H1 (cell line): Measurements from ENCODE around the gene SUPT4H1. TPM values are rescaled to one million over a fixed set of nuclear protein-coding genes. Genes with fewer than 3 reads are reported as not detected.

Source experiments
- CTCF ChIA-PET: fragments of 300-600 bp; sonication (Branson Sonifier 250); formaldehyde crosslinking; loops from one replicate; lab custom pipeline; 2021; ENCODE audit not compliant: partially characterized antibody; lab: Charles Lee
- POLR2A ChIA-PET: fragments of 300-600 bp; sonication (Branson Sonifier 250); formaldehyde crosslinking; loops from one replicate; lab custom pipeline; 2021; ENCODE audit warnings: inconsistent platforms; ENCODE audit not compliant: partially characterized antibody; lab: Charles Lee
- DNase-seq, 2 experiments: peaks; one replicate each; pipeline versions ENCODE4 v3.0.0 to v3.0.0-alpha.2; 2010 to 2022; ENCODE audit warnings: low spot score in 2 of 2, low read depth in 1 of 2, mixed read lengths in 1 of 2
- FAIRE-seq: peaks from 2 replicates; lab custom pipeline; 2011; peaks lifted over from hg19 to GRCh38; lab: Jason Lieb, UNC
- H2AFZ ChIP-seq: 2 replicates; pipeline ENCODE4 v1.8.1; 2012; ENCODE audit warnings: low read length, inconsistent platforms
- H2AK5ac ChIP-seq: 2 replicates; pipeline ENCODE4 v1.6.1; 2013; ENCODE audit warnings: low read depth, low read length
- H2BK120ac ChIP-seq: replicated peaks from 2 replicates; pipeline ENCODE3; 2013; ENCODE audit warnings: low read depth, low read length, inconsistent platforms
- H2BK12ac ChIP-seq: 2 replicates; pipeline ENCODE4 v1.6.1; 2013; ENCODE audit warnings: low read depth, low read length
- H2BK15ac ChIP-seq: 2 replicates; pipeline ENCODE4 v1.6.1; 2013; ENCODE audit warnings: low read length
- H2BK20ac ChIP-seq: 2 replicates; pipeline ENCODE4 v1.6.1; 2013; ENCODE audit warnings: low read length
- H2BK5ac ChIP-seq: 2 replicates; pipeline ENCODE4 v1.6.1; 2013; ENCODE audit warnings: low read depth, low read length
- H3K14ac ChIP-seq: 2 replicates; pipeline ENCODE4 v1.6.1; 2013; ENCODE audit warnings: inconsistent platforms; ENCODE audit not compliant: insufficient read length
- H3K18ac ChIP-seq: 2 replicates; pipeline ENCODE4 v1.6.1; 2013; ENCODE audit warnings: low read length; ENCODE audit errors: extremely low read depth
- H3K23ac ChIP-seq: 2 replicates; pipeline ENCODE4 v1.6.1; 2013; ENCODE audit warnings: inconsistent platforms; ENCODE audit not compliant: insufficient read length
- H3K23me2 ChIP-seq: 2 replicates; pipeline ENCODE4 v1.6.1; 2013; ENCODE audit warnings: low read depth, low read length
- H3K27ac ChIP-seq: 2 replicates; pipeline ENCODE4 v1.6.1; 2011; ENCODE audit warnings: low read depth, low read length, inconsistent platforms
- H3K27me3 ChIP-seq, 4 experiments: replicated peaks in 1 of 4; 1 replicate in 1 of 4; 2 replicates in 3 of 4; pipeline versions ENCODE4 v1.6.1 to v1.8.1; 2011 to 2013; ENCODE audit warnings: low read length in 3 of 4, mild to moderate bottlenecking in 3 of 4, inconsistent platforms in 2 of 4, mixed read lengths in 2 of 4, moderate library complexity in 1 of 4; ENCODE audit not compliant: control insufficient read depth in 3 of 4, insufficient read depth in 3 of 4; ENCODE audit errors: extremely low read depth in 1 of 4
- H3K36me3 ChIP-seq, 4 experiments: 2 replicates each; pipeline versions ENCODE4 v1.6.1 to v1.8.1; 2011 to 2013; ENCODE audit warnings: mild to moderate bottlenecking in 4 of 4, low read length in 3 of 4, moderate library complexity in 2 of 4, control low read depth in 1 of 4, inconsistent platforms in 1 of 4; ENCODE audit not compliant: insufficient read depth in 4 of 4, control insufficient read depth in 2 of 4
- H3K4ac ChIP-seq: replicated peaks from 2 replicates; pipeline ENCODE3; 2013; ENCODE audit warnings: low read length, low read depth, mixed read lengths, inconsistent platforms; ENCODE audit not compliant: insufficient read length
- H3K4me1 ChIP-seq, 4 experiments: replicated peaks in 1 of 4; 1 replicate in 1 of 4; 2 replicates in 3 of 4; pipeline versions ENCODE4 v1.6.1 to v1.8.1; 2011 to 2013; ENCODE audit warnings: low read length in 3 of 4, inconsistent platforms in 2 of 4, mixed read lengths in 1 of 4; ENCODE audit not compliant: insufficient read depth in 4 of 4, control insufficient read depth in 3 of 4
- H3K4me2 ChIP-seq, 2 experiments: 2 replicates each; pipeline versions ENCODE4 v1.6.1 to v1.8.1; 2011 to 2013; ENCODE audit warnings: low read depth in 2 of 2, low read length in 2 of 2, control low read depth in 1 of 2, inconsistent platforms in 1 of 2, mild to moderate bottlenecking in 1 of 2; ENCODE audit not compliant: insufficient read depth in 1 of 2
- H3K4me3 ChIP-seq, 4 experiments: fragments of 200-600, 300-600 bp in 1 of 4; sonication (generic), shearing (Covaris generic), sonication (Bioruptor Twin) in 1 of 4; 2 replicates each; pipeline versions ENCODE4 v1.5.1 to v1.8.1; 2011 to 2016; ENCODE audit warnings: low read length in 4 of 4, low read depth in 3 of 4, control low read depth in 2 of 4, inconsistent platforms in 2 of 4, mild to moderate bottlenecking in 2 of 4, mixed read lengths in 1 of 4, moderate library complexity in 1 of 4; ENCODE audit not compliant: insufficient read depth in 2 of 4; ENCODE audit errors: extremely low read depth in 1 of 4
- H3K56ac ChIP-seq: replicated peaks from 2 replicates; pipeline ENCODE3; 2013; ENCODE audit warnings: low read depth, mild to moderate bottlenecking, mixed read lengths, low read length, inconsistent platforms; ENCODE audit not compliant: insufficient read length
- H3K79me1 ChIP-seq: 2 replicates; pipeline ENCODE4 v1.6.1; 2013; ENCODE audit warnings: low read depth, low read length, control low read depth
- H3K79me2 ChIP-seq, 2 experiments: 2 replicates each; pipeline versions ENCODE4 v1.6.1 to v1.8.1; 2012 to 2013; ENCODE audit warnings: low read length in 2 of 2, mild to moderate bottlenecking in 2 of 2, inconsistent platforms in 1 of 2; ENCODE audit not compliant: insufficient read depth in 2 of 2, control insufficient read depth in 1 of 2
- H3K9ac ChIP-seq, 4 experiments: replicated peaks in 1 of 4; 1 replicate in 1 of 4; 2 replicates in 3 of 4; pipeline versions ENCODE4 v1.6.1 to v1.8.1; 2011 to 2013; ENCODE audit warnings: low read depth in 3 of 4, low read length in 3 of 4, control low read depth in 2 of 4, mild to moderate bottlenecking in 2 of 4, moderate library complexity in 2 of 4, inconsistent platforms in 1 of 4; ENCODE audit errors: extremely low read depth in 1 of 4
- H3K9me3 ChIP-seq, 2 experiments: 2 replicates each; pipeline versions ENCODE4 v1.6.1 to v1.8.1; 2012 to 2013; ENCODE audit warnings: mild to moderate bottlenecking in 2 of 2, moderate library complexity in 2 of 2, control low read depth in 1 of 2, inconsistent platforms in 1 of 2, low read depth in 1 of 2, low read length in 1 of 2, mixed read lengths in 1 of 2; ENCODE audit not compliant: insufficient read depth in 2 of 2
- H4K20me1 ChIP-seq, 2 experiments: replicated peaks in 1 of 2; 2 replicates each; pipeline versions ENCODE3 to v1.8.1; 2011 to 2013; ENCODE audit warnings: inconsistent platforms in 2 of 2, low read length in 2 of 2, mild to moderate bottlenecking in 1 of 2; ENCODE audit not compliant: insufficient read depth in 2 of 2, control insufficient read depth in 1 of 2
- H4K5ac ChIP-seq: 2 replicates; pipeline ENCODE4 v1.6.1; 2013; ENCODE audit warnings: low read length, low read depth, mixed read lengths, inconsistent platforms; ENCODE audit not compliant: insufficient read length
- H4K8ac ChIP-seq: 2 replicates; pipeline ENCODE4 v1.8.0; 2013; ENCODE audit warnings: mild to moderate bottlenecking, moderate library complexity, low read length, inconsistent platforms; ENCODE audit not compliant: insufficient read depth; ENCODE audit errors: extremely low read depth
- H4K91ac ChIP-seq: replicated peaks from 2 replicates; pipeline ENCODE3; 2013; ENCODE audit warnings: low read length, mixed read lengths, inconsistent platforms; ENCODE audit not compliant: insufficient read length
- CBX5 ChIP-seq: fragments of 300-800, 300-1000 bp; sonication (generic); IDR thresholded peaks from 2 replicates; pipeline ENCODE4 v1.7.1; 2016; ENCODE audit warnings: antibody characterized with exemption, low read length, low read depth
- CBX8 ChIP-seq: fragments of 300-800, 300-1000 bp; sonication (generic); IDR thresholded peaks from 2 replicates; pipeline ENCODE4 v1.7.1; 2016; ENCODE audit warnings: low read depth, low read length, borderline replicate concordance
- HDAC6 ChIP-seq: IDR thresholded peaks from one replicate; pipeline ENCODE4 v1.7.1; 2012; ENCODE audit warnings: low read depth, mild to moderate bottlenecking, inconsistent platforms, low read length, moderate library complexity
- JUND ChIP-seq: IDR thresholded peaks from 2 replicates; pipeline ENCODE4 v1.6.1; 2011; ENCODE audit warnings: mild to moderate bottlenecking, improper control_type of control experiment, low read length
- NANOG ChIP-seq: IDR thresholded peaks from 2 replicates; pipeline ENCODE4 v1.6.1; 2011; ENCODE audit warnings: low read length, low read depth, mild to moderate bottlenecking, inconsistent platforms; ENCODE audit not compliant: insufficient read depth, poor library complexity, severe bottlenecking
- RBBP5 ChIP-seq: IDR thresholded peaks from 2 replicates; pipeline ENCODE4 v1.7.1; 2012; ENCODE audit warnings: low read depth, mild to moderate bottlenecking, inconsistent platforms, low read length, moderate library complexity, borderline replicate concordance
- RFX5 ChIP-seq: IDR thresholded peaks from 2 replicates; pipeline ENCODE4 v1.6.1; 2011; ENCODE audit warnings: low read depth, low read length, improper control_type of control experiment, borderline replicate concordance
- WGBS, 2 experiments: shearing (Covaris generic) in 1 of 2; methylation state at CpG; one replicate each; pipeline versions ENCODE4 v1.1.6 to v1.1.7; 2013 to 2015; ENCODE audit warnings: low lambda C conversion rate in 2 of 2, mixed read lengths in 2 of 2, inconsistent platforms in 1 of 2, low coverage in 1 of 2, missing lambda C conversion rate in 1 of 2; ENCODE audit not compliant: insufficient replicate concordance in 2 of 2, insufficient coverage in 1 of 2, insufficient read length in 1 of 2; ENCODE audit errors: extremely low coverage in 1 of 2, missing lambda C conversion rate in 1 of 2; 5-methylcytosine and 5-hydroxymethylcytosine counted together
- polyA plus RNA-seq, 7 experiments: library from polyadenylated mRNA; depleted of rRNA in 3 of 7; stranded (reverse) in 5 of 7; unstranded in 2 of 7; fragments of >200 nt in 5 of 7; fragments of 200-250 nt in 2 of 7; gene quantifications; 1 replicate in 5 of 7; 2 replicates in 1 of 7; 4 replicates in 1 of 7; pipeline versions ENCODE4 v1.2.1 to v1.2.3, GENCODE V29; 2011 to 2013; ENCODE audit warnings: missing spikeins in 2 of 7, mixed read lengths in 2 of 7
- total RNA-seq: library from RNA; stranded (reverse); fragmentation: NEBNext Ultra II Directional; extraction: Animal tissue kit (Norgen Biotek cat#: 25700); gene quantifications from 2 replicates; pipeline ENCODE4 v1.2.1, GENCODE V29; 2021
- TF ChIP-seq, protein P1 (sequence below), 3 experiments: IDR thresholded peaks; 1 replicate in 2 of 3; 2 replicates in 1 of 3; pipeline versions ENCODE4 v1.5.1 to v1.6.1; 2011; ENCODE audit warnings: low read length in 3 of 3, mild to moderate bottlenecking in 3 of 3, inconsistent platforms in 2 of 3, low read depth in 1 of 3, moderate library complexity in 1 of 3; ENCODE audit not compliant: insufficient read depth in 1 of 3; ENCODE audit errors: control extremely low read depth in 1 of 3

Gene SUPT4H1
- total and polyA plus RNA-seq, 2 of the 8 experiments (the other 6 are each of a cell fraction or from before 2014, with no cell fraction given): 112 to 143 TPM

- WGBS, 2 experiments: 83% methylated on average over 9 of the region's 9 CpGs; no CpG with 5 or more reads in 1 of the 2 experiments
- H3K4me3 ChIP-seq: no peak overlapping the region
These were observed 18.7 kb upstream of the SUPT4H1 start for GRCh38 chr17:58370716-58371115.

More at GRCh38 chr17:58370716-58371115, 18.7 kb upstream of the SUPT4H1 start:
- TF ChIP-seq, protein P1, sequence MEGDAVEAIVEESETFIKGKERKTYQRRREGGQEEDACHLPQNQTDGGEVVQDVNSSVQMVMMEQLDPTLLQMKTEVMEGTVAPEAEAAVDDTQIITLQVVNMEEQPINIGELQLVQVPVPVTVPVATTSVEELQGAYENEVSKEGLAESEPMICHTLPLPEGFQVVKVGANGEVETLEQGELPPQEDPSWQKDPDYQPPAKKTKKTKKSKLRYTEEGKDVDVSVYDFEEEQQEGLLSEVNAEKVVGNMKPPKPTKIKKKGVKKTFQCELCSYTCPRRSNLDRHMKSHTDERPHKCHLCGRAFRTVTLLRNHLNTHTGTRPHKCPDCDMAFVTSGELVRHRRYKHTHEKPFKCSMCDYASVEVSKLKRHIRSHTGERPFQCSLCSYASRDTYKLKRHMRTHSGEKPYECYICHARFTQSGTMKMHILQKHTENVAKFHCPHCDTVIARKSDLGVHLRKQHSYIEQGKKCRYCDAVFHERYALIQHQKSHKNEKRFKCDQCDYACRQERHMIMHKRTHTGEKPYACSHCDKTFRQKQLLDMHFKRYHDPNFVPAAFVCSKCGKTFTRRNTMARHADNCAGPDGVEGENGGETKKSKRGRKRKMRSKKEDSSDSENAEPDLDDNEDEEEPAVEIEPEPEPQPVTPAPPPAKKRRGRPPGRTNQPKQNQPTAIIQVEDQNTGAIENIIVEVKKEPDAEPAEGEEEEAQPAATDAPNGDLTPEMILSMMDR (IDR thresholded peaks at IDR 0.05; ENCODE audit: control extremely low read depth in 1 of 3, insufficient read depth in 1 of 3, low read depth in 1 of 3, low read length in 3 of 3): no peak
- TF ChIP-seq RFX5 (no peak), RBBP5 (no peak), HDAC6 (no peak), JUND (no peak), NANOG (no peak), CBX8 (no peak), CBX5 (no peak)
- Histone ChIP-seq H2BK12ac (no peak overlapping the region), H2AK5ac (no peak overlapping the region), H3K27me3 (no peaks in the 10 kb centered on the region), H3K23me2 (no peaks in the 10 kb centered on the region; the same call in 1 of the 2 replicates), H3K23ac (no peak overlapping the region), H3K79me2 (no peaks in the 10 kb centered on the region), H3K4ac (no peak overlapping the region), H2BK20ac (0 out of 2 replicates have a peak overlapping the region, but pooled peaks have one; percentile 61), H4K91ac (no peak overlapping the region), H4K8ac (no peak overlapping the region), H2BK120ac (no peak overlapping the region), H4K20me1 (no peaks in the 10 kb centered on the region), H3K4me1 (0 out of 7 replicates have a peak, but pooled peaks cover 0 to 1% (median 0%) of the 10 kb centered on the region in 4 experiments), H3K4me2 (no peak overlapping the region), H2BK15ac (0 out of 2 replicates have a peak overlapping the region, but pooled peaks have one; percentile 8), H3K56ac (no peak overlapping the region), H4K5ac (no peak overlapping the region), H3K9ac (no peak overlapping the region; a peak in 1 of 7 replicates), H3K14ac (no peak overlapping the region), H3K9me3 (no peaks in the 10 kb centered on the region), H3K79me1 (no peaks in the 10 kb centered on the region), H2AFZ (no peak overlapping the region), H3K18ac (no peak overlapping the region), H3K27ac (no peak overlapping the region), H2BK5ac (no peak overlapping the region), H3K36me3 (no peaks in the 10 kb centered on the region; a peak in 1 of 8 replicates)
- FAIRE-seq (no peak), DNase-seq (no peak)
- ChIA-PET CTCF (interaction anchor here (1.4 to 3.2 kb wide), 5 partner anchors 7 to 66 kb away, joined by 4 to 12 read pairs (median 10); partner anchors contain the start of gene RNF43), POLR2A (interaction anchor here (1.3 kb wide), 1 partner anchor 9 kb away, joined by 3 read pairs; no protein-coding TSS in a partner anchor)
